CD14-positive monocyte (primary cell): ENCODE data around the gene PLEKHM3. TPM values are rescaled to one million over a fixed set of nuclear protein-coding genes. Genes with fewer than 3 reads are reported as not detected.

Experiments
- DNase-seq, 3 donors: peaks; one replicate each; pipeline ENCODE4 v3.0.0-alpha.2; 2011 to 2022
- H2AFZ ChIP-seq: 2 replicates; pipeline ENCODE4 v1.6.0; 2012; ENCODE audit warnings: mild to moderate bottlenecking, low read depth, low read length, inconsistent platforms; ENCODE audit not compliant: insufficient read depth, poor library complexity, severe bottlenecking
- H3K27ac ChIP-seq, 2 donors: 1 replicate in 1 of 2; 2 replicates in 1 of 2; pipeline ENCODE4 v1.5.1; 2012 to 2013; ENCODE audit warnings: low read length in 2 of 2, control low read depth in 1 of 2, inconsistent platforms in 1 of 2, low read depth in 1 of 2, mild to moderate bottlenecking in 1 of 2
- H3K27me3 ChIP-seq, 2 donors: one replicate each; pipeline versions ENCODE4 v1.6.0 to v1.6.1; 2011 to 2013; ENCODE audit warnings: low read length in 2 of 2; ENCODE audit not compliant: control insufficient read depth in 2 of 2, insufficient read depth in 2 of 2
- H3K36me3 ChIP-seq, 2 donors: replicated peaks in 1 of 2; 1 replicate in 1 of 2; 2 replicates in 1 of 2; pipeline versions ENCODE4 v1.5.1 to v1.6.1; 2012 to 2013; ENCODE audit warnings: low read length in 2 of 2, control low read depth in 1 of 2, inconsistent platforms in 1 of 2, mild to moderate bottlenecking in 1 of 2; ENCODE audit not compliant: insufficient read depth in 2 of 2, control insufficient read depth in 1 of 2
- H3K4me1 ChIP-seq, 2 donors: 1 replicate in 1 of 2; 2 replicates in 1 of 2; pipeline versions ENCODE4 v1.5.1 to v1.6.1; 2012 to 2013; ENCODE audit warnings: low read length in 2 of 2, control low read depth in 1 of 2, inconsistent platforms in 1 of 2, mild to moderate bottlenecking in 1 of 2, moderate library complexity in 1 of 2; ENCODE audit not compliant: insufficient read depth in 2 of 2, control insufficient read depth in 1 of 2
- H3K4me2 ChIP-seq: replicated peaks from 2 replicates; pipeline ENCODE3; 2012; ENCODE audit warnings: low read length, moderate library complexity, mild to moderate bottlenecking; ENCODE audit not compliant: poor library complexity, severe bottlenecking; ENCODE audit errors: extremely low read depth
- H3K4me3 ChIP-seq, 3 experiments: fragments of 200-600 bp in 1 of 3; sonication (generic) in 1 of 3; replicated peaks in 1 of 3; 1 replicate in 2 of 3; 2 replicates in 1 of 3; pipeline ENCODE4 v1.5.1; 2011 to 2013; ENCODE audit warnings: low read length in 3 of 3, mild to moderate bottlenecking in 3 of 3, control low read depth in 2 of 3, low read depth in 2 of 3, inconsistent platforms in 1 of 3, moderate library complexity in 1 of 3
- H3K79me2 ChIP-seq: 2 replicates; pipeline ENCODE4 v1.6.0; 2012; ENCODE audit warnings: mild to moderate bottlenecking, control low read depth, inconsistent platforms, low read length, moderate library complexity; ENCODE audit not compliant: insufficient read depth
- H3K9ac ChIP-seq: 2 replicates; pipeline ENCODE4 v1.6.0; 2017; ENCODE audit warnings: low read length, mild to moderate bottlenecking; ENCODE audit not compliant: insufficient read depth, poor library complexity, severe bottlenecking
- H3K9me3 ChIP-seq, 2 donors: replicated peaks in 1 of 2; 1 replicate in 1 of 2; 2 replicates in 1 of 2; pipeline versions ENCODE4 v1.5.1 to v1.6.1; 2012 to 2013; ENCODE audit warnings: low read length in 2 of 2, control low read depth in 1 of 2; ENCODE audit not compliant: control insufficient read depth in 1 of 2, insufficient read depth in 1 of 2
- H4K20me1 ChIP-seq: 2 replicates; pipeline ENCODE4 v1.6.0; 2012; ENCODE audit warnings: mild to moderate bottlenecking, low read length, control low read depth, moderate library complexity; ENCODE audit not compliant: insufficient read depth
- H3K27ac Mint-ChIP-seq, 7 donors: one replicate each; pipeline ENCODE4 v1.8.0; 2020; ENCODE audit warnings: mild to moderate bottlenecking in 7 of 7, mixed read lengths in 7 of 7, moderate library complexity in 6 of 7, inconsistent platforms in 2 of 7
- H3K27me3 Mint-ChIP-seq, 3 donors: one replicate each; pipeline ENCODE4 v1.8.0; 2021 to 2022; ENCODE audit warnings: low read depth in 3 of 3, mild to moderate bottlenecking in 3 of 3, mixed read lengths in 3 of 3, moderate library complexity in 3 of 3, inconsistent platforms in 1 of 3
- H3K36me3 Mint-ChIP-seq, 2 donors: one replicate each; pipeline ENCODE4 v1.8.0; 2020; ENCODE audit warnings: mixed read lengths in 2 of 2, inconsistent platforms in 1 of 2, mild to moderate bottlenecking in 1 of 2
- H3K4me1 Mint-ChIP-seq: one replicate; pipeline ENCODE4 v1.8.0; 2020; ENCODE audit warnings: mild to moderate bottlenecking, mixed read lengths
- H3K4me3 Mint-ChIP-seq, 2 donors: one replicate each; pipeline ENCODE4 v1.8.0; 2020; ENCODE audit warnings: mild to moderate bottlenecking in 2 of 2, mixed read lengths in 2 of 2, moderate library complexity in 1 of 2
- H3K9me3 Mint-ChIP-seq, 7 donors: one replicate each; pipeline ENCODE4 v1.8.0; 2020 to 2022; ENCODE audit warnings: mixed read lengths in 7 of 7, mild to moderate bottlenecking in 6 of 7, moderate library complexity in 6 of 7, inconsistent platforms in 2 of 7
- CTCF ChIP-seq: fragments of 200-600 bp; IDR thresholded peaks from one replicate; pipeline ENCODE4 v1.8.0; 2022; ENCODE audit warnings: antibody characterized with exemption, mild to moderate bottlenecking
- WGBS: methylation state at CpG from one replicate; pipeline ENCODE4 v1.1.5; 2013; ENCODE audit warnings: missing lambda C conversion rate; ENCODE audit not compliant: insufficient coverage; 5-methylcytosine and 5-hydroxymethylcytosine counted together
- intact Hi-C, 2 donors: fragments of 100-400 bp; cut with micrococcal nuclease; formaldehyde crosslinking; loops; one replicate each; pipeline versions ENCODE4 v1.15.0 to v1.15.1; 2023
- polyA plus RNA-seq, 3 donors: library from polyadenylated mRNA; depleted of rRNA in 1 of 3; unstranded in 2 of 3; stranded (reverse) in 1 of 3; fragments of 300-500 nt in 2 of 3; fragments of >200 nt in 1 of 3; fragmentation: Illumina TruSeq in 2 of 3; gene quantifications; 1 replicate in 2 of 3; 2 replicates in 1 of 3; pipeline ENCODE4 v1.2.3, GENCODE V29; 2012 to 2021

The PLEKHM3 gene
- polyA plus RNA-seq, 3 donors: 3.0 to 8.0 (median 3.0) TPM

- Histone ChIP-seq H3K79me2 (peaks cover 35% of the 10 kb centered on the region), H3K9me3 (no peaks in the 10 kb centered on the region), H3K4me2 (no peak overlapping the region), H3K9ac (no peak overlapping the region), H3K27ac (no peak overlapping the region), H3K27me3 (no peaks in the 10 kb centered on the region), H2AFZ (no peak overlapping the region), H3K4me3 (no peak overlapping the region), H4K20me1 (peaks cover 29% of the 10 kb centered on the region), H3K36me3 (no peaks in the 10 kb centered on the region), H3K4me1 (peaks cover 16 to 19% of the 10 kb centered on the region in 2 donors)
- Mint-ChIP-seq H3K4me1 (peaks cover 42% of the 10 kb centered on the region), H3K9me3 (no peaks in the 10 kb centered on the region), H3K27ac (peak overlapping the region in 5 of 7 donors; percentile 18 to 79 (median 51)), H3K4me3 (no peak overlapping the region), H3K36me3 (peaks cover 5 to 9% of the 10 kb centered on the region in 2 donors), H3K27me3 (no peaks in the 10 kb centered on the region)
- intact Hi-C loops: no loop called here
- no peak for TF ChIP-seq CTCF
- DNase-seq: no peak
- WGBS: 93% methylated on average over 6 of the region's 9 CpGs
Observed at GRCh38 chr2:208013285-208014178, 11.8 kb downstream of the PLEKHM3 start.

- no peak for TF ChIP-seq CTCF
- no peaks in the 10 kb centered on the region for H3K27me3 ChIP-seq
- no peak overlapping the region for H3K4me3 Mint-ChIP-seq
- no peak overlapping the region for H3K4me2 ChIP-seq
- H3K4me1 Mint-ChIP-seq: peaks cover 32% of the 10 kb centered on the region
- intact Hi-C loops: no loop called here
- H4K20me1 ChIP-seq: peaks cover 26% of the 10 kb centered on the region
- peaks cover 34% of the 10 kb centered on the region for H3K79me2 ChIP-seq
- H3K27ac ChIP-seq: peak overlapping the region in 1 of 2 donors; percentile 37
- peaks cover 7 to 14% of the 10 kb centered on the region in 2 donors for H3K4me1 ChIP-seq
- peaks cover 5 to 11% of the 10 kb centered on the region in 2 donors for H3K36me3 Mint-ChIP-seq
- H3K36me3 ChIP-seq: no peaks in the 10 kb centered on the region
- peak in 1 of 3 donors; percentile 50 for DNase-seq
- no peaks in the 10 kb centered on the region for H3K27me3 Mint-ChIP-seq
- H3K9ac ChIP-seq: no peak overlapping the region
- H3K27ac Mint-ChIP-seq: peak overlapping the region in 5 of 7 donors; percentile 15 to 75 (median 54)
- H3K9me3 ChIP-seq: no peaks in the 10 kb centered on the region
- H2AFZ ChIP-seq: no peak overlapping the region
- no peak overlapping the region for H3K4me3 ChIP-seq
- no peaks in the 10 kb centered on the region for H3K9me3 Mint-ChIP-seq
Observed at GRCh38 chr2:208012449-208012848, 12.9 kb downstream of the PLEKHM3 start.
